Effector CD4-positive, alpha-beta T cell (primary cell): Measurements from ENCODE around the gene ADORA3. TPM values are rescaled to one million over a fixed set of nuclear protein-coding genes. Genes with fewer than 3 reads are reported as not detected.
"Not testable (repeated sequence)": the region's sequence is repeated elsewhere in the genome, so short reads cannot be mapped to it uniquely, and the experiment has no call there.

ENCODE experiments used
- DNase-seq: peaks from one replicate; pipeline ENCODE4 v3.0.0-alpha.2; 2020
- total RNA-seq: gene quantifications from one replicate; lab custom pipeline; 2026; lab: John Stamatoyannopoulos, UW

The ADORA3 gene
- total RNA-seq, result not detected

DNA sequence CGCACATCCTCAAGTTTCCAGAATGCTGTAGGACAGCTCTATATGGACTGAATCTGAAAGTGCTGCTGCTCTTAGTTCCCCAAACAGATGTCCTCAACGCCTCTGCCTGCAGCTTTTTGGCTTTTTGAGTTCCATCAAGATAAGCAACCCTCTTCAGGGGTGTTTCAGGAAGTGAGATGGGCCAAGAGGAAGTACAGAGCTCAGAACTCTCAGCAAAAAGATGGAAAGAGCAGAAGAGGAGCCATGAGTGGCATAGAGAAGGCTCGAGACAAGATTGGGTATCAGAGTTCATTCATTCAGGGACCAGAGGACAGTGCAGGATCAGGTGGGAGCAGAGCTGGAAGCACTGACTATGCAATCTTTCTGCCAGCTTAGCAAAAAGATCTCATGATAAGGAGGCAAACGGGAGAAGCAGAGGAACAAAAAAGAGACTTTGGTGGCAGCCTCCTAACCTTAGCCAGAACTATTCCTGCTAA is at the start of gene ADORA3, which contains the start of gene TMIGD3:
TSS of gene ADORA3 (minus strand) at position 49 of the 476 bp plus-strand sequence. CDS start 279 bp downstream, outside the sequence.
TSS of gene TMIGD3 (minus strand) at position 49 of the 476 bp plus-strand sequence. CDS start 279 bp downstream, outside the sequence.
- DNase-seq, result no peak

DNA sequence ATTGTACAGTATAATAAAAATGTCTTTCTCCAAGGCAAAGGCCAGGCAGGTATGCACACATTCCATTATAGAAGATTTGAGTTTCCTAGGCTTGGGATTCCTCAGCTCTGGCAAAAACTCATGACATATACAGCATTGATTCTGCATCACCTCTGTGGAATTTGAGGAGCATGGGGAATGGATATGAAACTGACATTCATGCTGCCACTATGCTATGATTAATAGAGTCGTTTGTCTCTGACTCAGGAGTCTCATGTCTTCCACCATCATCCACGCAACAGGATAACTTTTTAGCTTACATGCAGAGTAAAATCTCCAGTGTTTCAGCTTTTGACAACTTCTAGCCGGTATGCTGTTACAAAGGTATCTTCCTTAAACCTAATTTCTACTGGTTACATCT is 49.8 kb upstream of the ADORA3 start:
- DNase-seq, result no peak

DNA sequence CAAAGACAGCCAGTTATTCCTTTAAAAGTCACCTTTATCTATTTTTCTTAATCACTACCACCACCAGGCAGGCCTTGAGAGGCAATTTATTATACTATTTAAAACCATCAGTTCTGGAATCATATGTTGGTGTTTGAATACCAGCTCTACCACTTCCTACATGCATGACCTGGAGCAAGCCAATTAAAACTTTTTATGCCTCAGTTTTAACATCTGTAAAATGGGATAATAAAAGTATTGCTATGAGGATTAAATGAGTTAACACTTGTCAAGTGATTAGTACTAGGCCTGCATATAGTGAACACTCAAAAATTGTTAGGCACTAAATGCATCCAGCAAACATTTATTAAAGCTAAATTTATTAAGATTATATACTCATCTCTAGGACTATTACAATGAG is 49.2 kb upstream of the ADORA3 start:
- DNase-seq, result no peak

DNA sequence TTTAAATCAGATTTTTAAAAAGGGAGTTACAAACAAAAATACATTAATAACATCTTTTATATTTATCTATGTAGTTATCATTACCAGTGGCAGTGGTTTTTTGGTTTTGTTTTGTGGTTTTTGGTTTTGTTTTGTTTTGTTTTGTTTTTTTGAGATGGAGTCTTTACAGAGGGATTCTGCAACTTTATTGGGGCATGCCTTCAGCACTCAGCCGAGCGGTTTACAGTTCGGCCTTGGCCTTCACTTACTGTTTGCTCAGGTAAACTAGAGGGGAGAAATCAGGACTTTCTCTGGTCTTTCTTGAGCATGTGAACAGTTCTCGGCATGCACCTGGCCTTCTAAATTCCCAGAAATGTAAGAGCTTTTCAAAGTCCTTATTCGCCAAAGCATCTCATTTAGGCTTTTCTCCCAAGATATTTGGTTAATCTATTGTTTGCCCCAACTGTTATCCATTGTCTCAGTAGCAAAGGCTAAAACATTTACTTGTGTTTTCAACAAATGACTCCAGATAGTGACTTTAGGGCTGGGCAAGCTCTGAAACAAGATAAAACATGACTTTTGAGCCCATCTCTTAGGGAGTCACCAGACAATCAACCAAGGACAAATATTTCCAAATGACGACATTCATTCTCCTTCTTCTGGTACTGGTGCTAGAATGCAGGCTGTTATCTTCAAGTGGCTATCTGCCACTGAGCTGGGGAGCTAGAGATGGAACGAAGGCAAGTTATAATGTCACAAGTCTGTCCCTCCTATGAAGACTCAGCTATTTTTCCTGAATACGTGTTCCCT is 48.4 kb upstream of the ADORA3 start:
- DNase-seq, result no peak

DNA sequence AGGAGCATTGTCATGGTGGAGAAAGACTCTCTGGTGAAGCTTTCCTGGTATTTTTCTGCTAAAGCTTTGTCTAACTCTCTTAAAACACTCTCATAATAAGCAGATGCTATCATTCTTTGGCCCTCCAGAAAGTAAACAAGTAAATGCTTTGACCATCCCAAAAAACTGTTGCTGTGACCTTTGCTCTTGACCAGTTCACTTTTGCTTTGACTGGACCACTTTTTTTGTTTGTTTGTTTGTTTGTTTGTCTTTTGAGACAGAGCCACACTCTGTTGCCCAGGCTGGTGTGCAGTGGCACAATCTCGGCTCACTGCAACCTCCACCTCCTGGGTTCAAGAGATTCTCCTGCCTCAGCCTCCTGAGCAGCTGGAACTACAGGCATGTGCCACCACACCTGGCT is 44.4 kb upstream of the ADORA3 start:
- not testable (repeated sequence) for DNase-seq

DNA sequence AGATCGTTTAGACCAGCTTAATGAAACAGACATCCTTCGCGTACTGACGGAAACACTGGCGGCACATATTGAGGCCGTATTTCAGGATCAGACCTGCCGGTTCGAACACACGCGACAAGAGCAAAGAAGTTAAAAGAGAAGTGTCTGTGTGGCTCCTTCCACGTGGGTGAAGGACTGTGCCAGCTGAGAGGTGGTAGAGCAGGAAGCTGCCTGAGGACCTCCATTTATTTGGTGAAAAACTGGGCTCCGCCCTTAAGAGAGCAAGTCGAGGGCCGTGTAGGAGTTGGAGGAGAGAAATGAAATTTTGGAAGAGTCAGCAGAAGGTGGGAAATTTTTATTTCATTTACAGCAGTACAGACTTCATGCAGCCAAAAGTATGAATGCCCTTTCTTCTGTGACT is 38.8 kb upstream of the ADORA3 start:
- no peak for DNase-seq

DNA sequence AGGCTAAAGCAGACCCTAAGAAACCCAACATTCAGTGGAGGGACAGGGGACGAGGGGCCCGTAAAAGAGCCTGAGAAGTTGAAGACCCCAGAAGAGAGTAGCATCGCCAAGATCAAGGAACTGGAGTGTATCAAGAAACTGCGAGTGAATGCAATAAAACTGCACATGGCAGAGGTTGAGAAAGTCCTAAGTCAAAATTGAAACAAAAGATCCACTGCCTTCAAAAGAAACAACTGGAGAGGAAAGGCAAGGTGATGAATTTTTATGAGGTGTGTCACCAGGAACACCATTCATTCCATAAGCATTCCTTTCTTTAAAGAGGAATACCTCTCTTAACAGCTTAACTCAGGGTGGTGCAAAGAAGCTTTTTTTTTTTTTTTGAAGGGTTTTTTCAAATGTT is 38.3 kb upstream of the ADORA3 start:
- DNase-seq, result no peak

DNA sequence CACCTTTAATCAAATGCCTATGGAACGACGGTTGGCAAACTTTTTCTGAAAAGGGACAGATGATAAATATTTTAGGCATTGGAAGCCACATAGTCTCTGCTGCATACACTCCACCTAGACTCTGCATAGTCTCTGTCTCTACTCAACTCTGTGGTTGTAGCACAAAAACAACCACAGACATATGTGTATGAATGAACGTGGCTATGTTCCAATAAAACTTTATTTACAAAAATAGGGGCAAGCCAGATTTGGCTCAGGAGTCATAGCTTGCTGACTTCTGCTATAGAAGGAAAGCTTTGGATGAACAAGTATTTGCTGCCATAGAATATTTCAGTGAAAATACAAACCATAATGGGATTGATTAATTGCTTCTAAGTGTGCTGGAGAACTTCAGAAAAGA is 37.5 kb upstream of the ADORA3 start:
- DNase-seq, result no peak

DNA sequence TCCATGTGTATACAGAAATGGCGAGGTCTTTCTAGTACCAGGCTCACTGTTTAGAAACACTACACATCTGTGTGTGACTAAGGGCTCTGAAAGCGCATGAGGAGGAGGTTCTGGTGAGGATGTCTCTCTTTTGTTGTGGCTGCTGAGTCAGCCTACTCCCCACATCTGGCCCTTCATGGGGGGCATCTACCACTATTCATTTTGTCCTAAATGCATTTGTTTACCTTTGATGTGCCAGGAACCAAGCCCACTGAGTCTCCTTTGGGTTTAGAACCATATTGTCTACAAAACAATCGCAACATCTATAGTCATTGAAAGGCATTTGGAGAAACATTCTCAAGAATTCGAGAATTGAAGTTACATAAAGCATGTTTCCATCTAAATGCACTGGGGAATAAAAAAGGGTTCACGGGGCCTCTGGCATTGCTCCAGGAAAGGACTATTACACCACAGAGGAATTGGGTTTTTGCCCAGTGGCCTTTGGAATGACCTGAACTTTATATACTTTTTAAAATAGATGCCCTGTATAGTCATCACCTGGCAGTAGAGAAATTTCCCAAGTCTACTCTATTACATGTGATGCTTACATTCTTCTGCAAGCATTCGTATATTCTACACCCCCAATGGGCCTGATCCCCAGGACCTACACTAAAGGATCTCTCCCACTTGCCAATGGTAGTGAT is 35.1 kb upstream of the ADORA3 start:
- DNase-seq, result no peak

DNA sequence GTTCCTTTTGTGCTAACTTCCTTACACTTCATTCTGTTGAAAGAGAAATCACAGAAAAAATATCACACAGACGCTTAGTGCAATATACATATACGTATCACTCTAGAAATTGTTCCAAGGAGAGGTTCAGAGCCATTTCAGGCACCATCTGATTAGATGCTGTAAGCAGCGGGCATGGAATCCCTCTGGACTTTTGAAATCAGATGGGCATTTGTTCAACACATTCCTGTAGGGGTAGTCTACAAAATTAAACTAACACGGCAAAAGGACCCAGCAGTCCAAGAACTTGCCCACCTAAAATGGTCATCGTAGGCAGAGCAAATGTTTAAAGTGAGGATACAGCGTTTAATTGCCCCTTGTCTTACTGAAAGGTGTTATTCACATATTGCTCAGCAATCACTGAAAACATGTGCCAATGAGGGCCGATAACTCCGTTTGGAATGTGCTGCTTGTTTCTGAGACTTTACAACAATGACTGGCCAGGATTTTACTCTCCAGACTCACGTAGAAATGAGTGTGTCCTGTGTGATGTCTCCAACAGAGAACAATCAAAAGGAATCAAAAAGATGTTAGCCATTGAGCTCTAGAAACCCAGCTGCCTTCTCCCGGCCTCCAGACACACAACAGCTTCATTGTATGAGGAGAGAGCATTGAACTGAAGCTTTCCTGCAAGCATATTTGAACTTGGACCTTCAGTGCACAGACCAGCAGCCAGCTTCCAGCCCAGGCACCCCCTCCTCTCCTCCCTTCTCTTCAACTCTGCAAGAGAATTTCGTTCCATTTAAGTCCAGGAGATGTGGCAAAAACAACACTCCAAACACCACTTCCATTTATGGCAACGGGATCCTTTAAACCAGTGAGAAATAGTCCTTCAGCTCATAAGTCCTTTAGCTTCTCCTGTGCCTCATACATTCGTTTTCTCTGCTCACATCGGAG is 32.1 kb upstream of the ADORA3 start:
- DNase-seq, result no peak

DNA sequence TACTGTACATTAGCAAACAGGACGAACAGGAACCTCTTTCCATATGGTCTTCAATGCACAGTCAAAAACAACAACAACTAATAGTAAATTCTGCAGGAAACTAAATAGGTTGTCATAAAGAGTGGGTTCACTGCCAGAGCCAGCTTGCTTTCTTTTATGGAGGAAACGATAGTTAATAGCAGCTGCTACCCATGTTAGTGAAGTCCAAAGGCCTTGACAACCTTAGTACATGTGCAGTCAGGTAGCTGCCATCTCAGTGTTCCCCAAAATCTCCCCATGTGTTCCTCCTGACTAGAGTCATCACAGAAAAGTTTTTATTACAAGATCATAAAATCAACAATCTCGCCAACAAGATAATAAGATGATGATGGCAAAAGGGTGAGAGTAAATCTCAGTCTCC is 16.6 kb upstream of the ADORA3 start:
- DNase-seq, result no peak

DNA sequence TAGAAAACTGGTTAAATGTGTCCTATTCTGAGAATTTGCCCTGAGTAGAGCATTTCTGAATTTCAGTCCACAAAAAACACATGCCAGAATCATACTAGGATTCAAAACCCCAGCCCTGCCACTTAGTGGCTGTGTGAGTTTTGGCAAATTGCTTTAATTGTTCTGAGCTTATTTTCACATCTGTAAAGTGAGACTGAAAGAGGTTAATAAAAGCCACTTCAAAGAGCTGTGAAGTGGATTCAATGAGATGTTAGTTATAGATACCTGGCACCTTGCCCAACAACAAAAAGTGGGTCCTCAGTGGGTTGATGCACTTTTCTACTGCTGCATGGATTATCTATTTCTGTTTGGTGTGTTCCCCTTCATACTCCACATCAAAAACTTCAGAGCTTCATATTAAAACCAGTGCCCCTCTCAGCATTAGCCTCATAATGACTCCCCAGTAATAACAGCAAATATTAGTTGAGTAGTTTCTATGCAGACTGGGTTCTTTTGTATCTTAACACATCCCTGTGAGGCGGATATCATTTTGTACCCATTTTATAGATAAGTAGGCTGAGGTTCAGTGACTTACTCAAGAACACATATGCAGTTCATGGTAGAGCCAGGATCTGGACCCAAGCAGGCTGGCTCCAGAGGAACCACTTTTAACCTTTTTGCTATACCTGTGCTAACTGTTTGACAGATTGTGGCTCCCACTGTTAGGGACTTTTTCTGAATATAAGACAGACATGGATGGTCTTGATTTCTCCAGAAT is 14.2 kb upstream of the ADORA3 start:
- DNase-seq, result no peak

DNA sequence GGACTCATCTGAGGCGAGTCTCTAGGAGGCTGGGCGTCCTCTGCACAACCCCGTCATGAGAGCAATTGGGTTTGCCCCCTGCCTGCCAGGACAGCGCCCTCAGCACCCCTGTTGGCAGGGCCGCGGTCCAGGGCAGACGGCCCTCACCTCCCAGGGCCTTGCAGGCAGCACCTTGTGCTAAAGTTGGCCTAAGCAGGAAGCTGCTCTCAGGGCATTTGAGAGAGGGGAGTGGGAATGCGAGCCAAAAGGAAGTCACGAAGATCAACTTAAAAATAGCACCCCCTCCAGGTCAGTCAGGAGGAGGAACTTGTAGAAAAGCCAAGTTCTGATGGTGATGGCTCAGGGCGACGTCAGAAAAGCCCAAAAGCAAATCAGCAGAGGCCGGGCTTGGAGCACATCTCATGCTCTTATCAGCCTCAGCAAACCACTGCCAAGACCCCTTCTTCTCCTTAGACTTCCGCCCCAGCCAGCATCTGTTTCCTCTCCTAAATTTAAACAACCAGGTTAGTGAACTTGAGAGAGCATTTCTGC is 12.6 kb upstream of the ADORA3 start:
- DNase-seq, result no peak

DNA sequence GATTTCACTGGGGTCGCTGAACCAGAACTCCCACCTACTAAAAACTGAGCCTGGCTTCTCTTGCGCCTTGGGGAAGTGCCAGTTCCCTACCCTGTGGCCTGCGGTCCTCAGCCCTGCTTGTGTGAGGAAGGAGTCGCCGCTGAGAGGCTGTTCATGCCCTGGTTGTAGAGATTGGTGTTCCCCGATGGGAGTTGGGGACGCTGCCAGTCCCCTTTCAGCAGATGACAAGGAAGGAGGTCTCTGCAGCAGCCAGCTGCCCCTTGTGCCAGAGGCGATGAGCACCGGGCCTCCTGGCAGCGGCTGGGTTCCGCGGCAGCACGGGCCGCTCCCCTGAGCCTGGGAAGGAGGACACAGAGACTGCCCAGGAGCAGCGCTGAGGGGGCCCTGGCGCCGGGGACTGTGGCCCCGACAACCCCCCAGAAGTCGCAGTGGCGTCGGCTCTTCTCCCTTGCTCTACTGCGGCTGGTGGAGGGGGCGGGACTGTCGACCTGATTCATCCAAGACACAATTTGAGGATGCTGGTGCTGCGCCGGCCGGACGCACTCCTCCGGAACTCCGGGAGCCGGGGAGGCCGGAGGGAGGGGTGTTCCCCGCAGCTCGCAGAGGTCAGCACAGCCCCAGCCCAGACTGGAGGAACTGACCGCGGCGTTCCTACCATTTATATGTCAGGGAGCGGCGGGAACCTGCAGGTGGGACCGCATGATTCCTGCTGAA is 12.0 kb upstream of the ADORA3 start:
- no peak for DNase-seq

DNA sequence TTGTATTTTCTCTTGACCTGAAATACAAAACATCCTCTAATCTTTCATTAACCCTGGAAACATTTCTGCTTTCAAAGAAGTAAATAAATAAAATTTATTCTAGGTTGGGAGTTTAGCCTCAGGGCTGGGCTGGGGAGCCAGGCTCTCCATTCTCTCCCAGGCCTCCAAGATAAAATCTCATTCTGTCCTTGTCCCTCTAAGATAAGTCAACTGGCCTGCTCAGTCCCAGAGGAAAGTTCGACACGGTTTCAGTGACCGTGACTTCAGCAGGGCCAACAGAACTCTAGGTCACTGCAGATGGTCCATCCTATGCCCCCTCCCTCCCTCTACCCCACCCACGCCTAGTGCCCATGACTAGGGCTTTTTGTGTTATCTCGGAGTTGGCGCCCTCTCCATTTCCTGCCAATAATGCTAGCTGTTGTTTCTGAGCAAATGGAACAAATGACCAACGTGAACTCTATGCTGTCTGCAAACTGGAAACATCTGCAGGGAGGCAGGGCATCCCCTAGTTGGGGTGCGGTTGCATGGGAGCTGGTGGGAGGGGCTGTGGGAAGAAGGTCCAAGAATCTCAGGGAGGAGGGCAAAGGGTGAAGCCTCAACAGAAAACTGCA is 10.1 kb upstream of the ADORA3 start:
- DNase-seq, result no peak

DNA sequence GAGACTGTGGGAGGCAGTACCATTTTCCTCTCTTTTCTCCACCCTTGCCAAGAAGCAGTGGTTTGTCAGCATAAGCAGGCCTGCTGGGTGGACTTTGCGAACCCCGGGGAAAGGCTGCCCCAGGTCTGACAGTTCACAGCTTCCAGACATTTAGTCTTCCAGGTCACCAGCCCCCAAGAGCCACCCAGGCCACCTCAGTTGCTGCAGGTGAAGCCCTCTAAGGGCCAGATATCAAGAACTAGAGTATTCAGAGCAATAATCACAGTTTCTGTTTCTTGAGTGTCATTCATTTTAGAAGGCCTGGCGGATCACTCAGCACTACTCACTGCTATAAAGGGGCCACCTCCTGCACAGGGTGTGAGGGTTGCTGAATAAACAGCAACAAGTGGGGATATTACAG is 9.5 kb upstream of the ADORA3 start:
- DNase-seq, result no peak

DNA sequence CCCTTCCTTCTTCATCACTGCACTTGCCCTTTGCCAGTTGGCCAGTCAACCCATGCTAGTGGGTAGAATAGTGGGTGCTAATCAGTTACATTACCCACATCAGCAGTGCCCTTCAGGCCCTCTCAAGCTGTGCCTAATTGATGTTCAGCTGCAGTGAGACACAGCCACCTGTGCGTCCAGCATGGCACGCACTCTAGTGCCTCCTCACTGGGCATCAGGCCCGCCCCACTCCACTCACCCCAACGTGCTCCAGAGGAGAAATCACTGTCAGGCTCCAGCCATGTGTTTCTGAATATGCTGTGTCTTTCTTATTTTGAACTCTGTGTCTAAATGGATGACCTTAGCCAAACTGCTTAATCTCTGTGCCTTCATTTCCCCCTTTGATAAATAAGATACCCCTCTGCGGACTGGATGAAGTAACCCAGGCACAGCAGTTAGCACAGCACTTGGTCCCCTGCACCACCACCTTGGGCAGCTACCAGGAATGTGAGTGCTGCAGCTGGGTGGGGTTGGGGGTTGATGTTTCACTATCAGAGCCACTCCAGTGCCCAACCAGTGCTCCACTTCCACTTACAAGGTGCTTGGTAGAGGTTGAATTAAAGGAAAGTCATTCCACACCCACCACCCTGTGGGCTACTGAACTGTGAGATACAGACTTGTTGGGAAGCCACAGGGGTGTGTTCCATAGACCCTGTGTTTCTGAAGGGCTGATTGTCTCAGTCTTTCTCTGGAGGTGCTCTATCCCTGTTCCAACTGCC is 8.9 kb upstream of the ADORA3 start:
- no peak for DNase-seq

DNA sequence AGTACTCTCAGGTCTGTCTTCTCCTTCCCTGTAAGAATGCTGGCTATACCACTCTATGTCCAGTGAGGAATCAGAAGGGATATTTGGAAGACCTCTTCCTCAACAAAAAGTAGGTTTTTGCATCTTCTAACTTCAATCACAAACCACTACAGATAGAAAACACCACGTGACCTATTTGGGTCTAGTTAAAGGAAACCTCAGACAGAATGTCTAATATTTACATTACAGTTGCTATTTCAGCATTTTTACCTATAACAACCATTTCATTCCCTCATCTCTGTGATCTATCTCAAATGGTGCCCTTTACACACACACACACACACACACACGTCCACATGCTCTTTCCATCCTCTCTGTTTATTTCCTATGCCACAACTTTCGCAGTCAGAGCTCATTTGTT is 7.9 kb upstream of the ADORA3 start:
- DNase-seq, result no peak

DNA sequence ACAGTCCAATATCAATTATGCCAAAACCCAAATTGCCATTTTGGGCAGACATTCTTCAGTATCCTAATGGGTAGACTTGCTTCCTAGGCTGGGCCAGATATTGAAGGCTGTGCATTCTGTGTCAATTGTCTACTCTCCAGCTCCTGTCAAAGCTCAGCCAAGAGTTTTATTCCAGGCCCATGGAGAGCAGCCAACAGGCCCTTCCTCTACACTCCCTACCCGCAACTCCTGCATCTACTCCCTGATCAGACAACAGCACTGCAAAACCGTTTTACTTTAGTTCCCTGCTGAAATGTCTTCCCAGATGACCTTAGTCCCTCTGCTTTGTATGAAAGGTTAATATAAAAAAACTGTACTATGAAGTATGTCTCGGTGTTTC is 6.6 kb upstream of the ADORA3 start:
- DNase-seq, result no peak
